Measurements from ENCODE around the gene ZNF691.

DNA sequence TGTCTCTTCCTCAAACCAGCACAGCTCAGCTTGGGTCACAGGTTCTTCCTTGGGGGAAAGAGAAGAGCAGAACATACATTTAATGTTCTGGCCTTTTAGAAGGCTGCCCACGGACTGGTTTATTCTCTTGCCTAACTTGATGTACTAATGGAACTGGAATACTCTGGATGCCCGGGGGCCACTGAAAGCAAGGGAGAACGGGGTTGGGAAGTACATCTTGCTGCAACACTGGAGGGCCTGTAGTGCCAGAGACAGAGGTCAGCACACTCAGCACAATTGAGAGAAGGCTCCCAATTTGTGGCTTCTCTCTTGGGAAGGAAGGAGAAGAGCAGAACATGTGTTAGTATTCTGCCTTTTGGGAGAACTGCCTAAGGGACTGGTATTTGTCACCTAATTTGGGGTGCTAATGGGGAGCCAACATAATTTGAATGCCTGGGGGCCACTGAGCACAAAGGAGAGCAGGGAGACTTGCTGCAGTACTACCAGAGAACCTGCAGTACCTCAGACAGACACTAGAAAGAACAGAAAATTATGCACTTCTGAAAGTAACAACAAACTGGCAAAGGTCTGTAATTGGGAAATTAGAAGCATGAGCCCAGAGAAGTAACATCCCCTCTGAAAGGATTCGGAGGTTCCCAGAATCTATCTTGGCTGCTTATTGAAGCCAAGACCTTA is 14.1 kb downstream of the ZNF691 start:
- TF ChIP-seq POLR2A (IDR thresholded peaks at IDR 0.05), result no peak
- TF ChIP-seq, protein P1, sequence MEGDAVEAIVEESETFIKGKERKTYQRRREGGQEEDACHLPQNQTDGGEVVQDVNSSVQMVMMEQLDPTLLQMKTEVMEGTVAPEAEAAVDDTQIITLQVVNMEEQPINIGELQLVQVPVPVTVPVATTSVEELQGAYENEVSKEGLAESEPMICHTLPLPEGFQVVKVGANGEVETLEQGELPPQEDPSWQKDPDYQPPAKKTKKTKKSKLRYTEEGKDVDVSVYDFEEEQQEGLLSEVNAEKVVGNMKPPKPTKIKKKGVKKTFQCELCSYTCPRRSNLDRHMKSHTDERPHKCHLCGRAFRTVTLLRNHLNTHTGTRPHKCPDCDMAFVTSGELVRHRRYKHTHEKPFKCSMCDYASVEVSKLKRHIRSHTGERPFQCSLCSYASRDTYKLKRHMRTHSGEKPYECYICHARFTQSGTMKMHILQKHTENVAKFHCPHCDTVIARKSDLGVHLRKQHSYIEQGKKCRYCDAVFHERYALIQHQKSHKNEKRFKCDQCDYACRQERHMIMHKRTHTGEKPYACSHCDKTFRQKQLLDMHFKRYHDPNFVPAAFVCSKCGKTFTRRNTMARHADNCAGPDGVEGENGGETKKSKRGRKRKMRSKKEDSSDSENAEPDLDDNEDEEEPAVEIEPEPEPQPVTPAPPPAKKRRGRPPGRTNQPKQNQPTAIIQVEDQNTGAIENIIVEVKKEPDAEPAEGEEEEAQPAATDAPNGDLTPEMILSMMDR (IDR thresholded peaks at IDR 0.05), result no peak

Measured in body of pancreas (tissue), 4 donors.